Peyer's patch (tissue), 4 donors: ENCODE data around the gene SYT9.

Experiments used
- CTCF ChIP-seq, 6 experiments: fragments of 450-650 bp in 4 of 6; fragments of 200-600 bp in 2 of 6; sonication (generic) in 1 of 6; IDR thresholded peaks; one replicate each; pipeline ENCODE4 v1.5.1; 2017 to 2019; ENCODE audit warnings: antibody characterized with exemption in 6 of 6, mild to moderate bottlenecking in 3 of 6, moderate library complexity in 1 of 6
- POLR2A ChIP-seq, 2 donors: fragments of 450-650 bp; IDR thresholded peaks; one replicate each; pipeline ENCODE4 v1.5.1; 2017; ENCODE audit warnings: antibody characterized with exemption in 2 of 2, mild to moderate bottlenecking in 2 of 2, moderate library complexity in 2 of 2

- TF ChIP-seq POLR2A (IDR thresholded peaks at IDR 0.05): no peak
- TF ChIP-seq CTCF (IDR thresholded peaks at IDR 0.05): no peak
Observed at GRCh38 chr11:7495882-7496551, 244.3 kb downstream of the SYT9 start.
